HepG2 (cell line): ENCODE measurements around the gene ATP9B. TPM values are rescaled to one million over a fixed set of nuclear protein-coding genes. Genes with fewer than 3 reads are reported as not detected.

ENCODE experiments used
- ATAC-seq: fragments of 200-7000 bp; cut with Tn5 transposase; 3 replicates; pipeline ENCODE4 v1.9.1; 2020; ENCODE audit warnings: mild to moderate bottlenecking, moderate library complexity
- BruUV-seq: library from RNA; stranded (reverse); fragments of 400-500 nt; replicated peaks from 2 replicates; lab custom pipeline; 2021; lab: Mats Ljungman, UMichigan
- CTCF ChIA-PET: fragments of 300-600 bp; formaldehyde crosslinking; extraction: SDS; loops from one replicate; lab custom pipeline; 2021; ENCODE audit warnings: low total read pairs, inconsistent platforms, low intra/inter-chr PET ratio; lab: Yijun Ruan, JAX
- POLR2A ChIA-PET: fragments of 350-600 bp; sonication (Branson Sonifier 250); formaldehyde crosslinking; loops from one replicate; lab custom pipeline; 2020; ENCODE audit warnings: antibody characterized with exemption, inconsistent platforms; lab: Yijun Ruan, JAX
- DNase-seq: peaks from one replicate; pipeline ENCODE4 v3.0.0-alpha.2; 2015; ENCODE audit warnings: low spot score
- FAIRE-seq: peaks from 3 replicates; lab custom pipeline; 2011; peaks lifted over from hg19 to GRCh38; lab: Jason Lieb, UNC
- H2AFZ ChIP-seq: one replicate; pipeline ENCODE4 v1.6.1; 2011; ENCODE audit warnings: low read length, inconsistent platforms
- H3K27ac ChIP-seq: fragments of 300-600 bp; 3 replicates; pipeline ENCODE4 v1.8.0; 2011; ENCODE audit warnings: mixed run types, mild to moderate bottlenecking, mixed read lengths, low read length, inconsistent platforms; ENCODE audit not compliant: insufficient read depth; ENCODE audit errors: extremely low read length
- H3K27me3 ChIP-seq, 2 experiments: fragments of 200-600 bp in 1 of 2; 2 replicates in 1 of 2; 3 replicates in 1 of 2; pipeline versions ENCODE4 v1.6.0 to v1.8.0; 2011; ENCODE audit warnings: low read length in 2 of 2, mild to moderate bottlenecking in 2 of 2, moderate library complexity in 2 of 2, inconsistent platforms in 1 of 2; ENCODE audit not compliant: insufficient read depth in 2 of 2, control insufficient read depth in 1 of 2
- H3K36me3 ChIP-seq, 2 experiments: fragments of 200-600 bp in 1 of 2; replicated peaks in 1 of 2; 2 replicates in 1 of 2; 3 replicates in 1 of 2; pipeline versions ENCODE4 v1.5.1 to v1.8.0; 2011; ENCODE audit warnings: low read length in 2 of 2, inconsistent platforms in 1 of 2; ENCODE audit not compliant: insufficient read depth in 2 of 2, control insufficient read depth in 1 of 2
- H3K4me1 ChIP-seq: 2 replicates; pipeline ENCODE4 v1.5.1; 2012; ENCODE audit warnings: low read length, inconsistent platforms; ENCODE audit not compliant: insufficient read depth
- H3K4me2 ChIP-seq: 2 replicates; pipeline ENCODE4 v1.6.0; 2011; ENCODE audit warnings: low read depth, low read length, inconsistent platforms
- H3K4me3 ChIP-seq, 3 experiments: fragments of 200-600 bp in 1 of 3; sonication (generic), shearing (Covaris generic) in 1 of 3; replicated peaks in 1 of 3; 2 replicates each; pipeline ENCODE4 v1.5.1; 2011 to 2016; ENCODE audit warnings: low read length in 3 of 3, inconsistent platforms in 2 of 3, low read depth in 2 of 3, mild to moderate bottlenecking in 2 of 3, control low read depth in 1 of 3, mixed read lengths in 1 of 3; ENCODE audit not compliant: insufficient read depth in 1 of 3
- H3K79me2 ChIP-seq: one replicate; pipeline ENCODE4 v1.6.1; 2011; ENCODE audit warnings: low read length, inconsistent platforms; ENCODE audit not compliant: insufficient read depth
- H3K9ac ChIP-seq: 2 replicates; pipeline ENCODE4 v1.6.0; 2011; ENCODE audit warnings: mild to moderate bottlenecking, low read depth, low read length, inconsistent platforms; ENCODE audit not compliant: insufficient read depth
- H3K9me3 ChIP-seq: 2 replicates; pipeline ENCODE4 v1.5.1; 2012; ENCODE audit warnings: mild to moderate bottlenecking, low read length
- H4K20me1 ChIP-seq: 2 replicates; pipeline ENCODE4 v1.6.0; 2011; ENCODE audit warnings: inconsistent platforms, mild to moderate bottlenecking, low read length, moderate library complexity; ENCODE audit not compliant: insufficient read depth
- BCL6 ChIP-seq: IDR thresholded peaks from 2 replicates; pipeline ENCODE4 v1.6.1; 2016; ENCODE audit warnings: missing genetic modification reagents, missing compliant biosample characterization
- BRCA1 ChIP-seq: sonication (generic); formaldehyde crosslinking; IDR thresholded peaks from 2 replicates; pipeline ENCODE4 v1.4.0; 2020; ENCODE audit warnings: missing genetic modification reagents
- HNF4A ChIP-seq: sonication (generic); formaldehyde crosslinking; IDR thresholded peaks from 2 replicates; pipeline ENCODE4 v1.4.0; 2020; ENCODE audit warnings: missing genetic modification reagents
- HNF4G ChIP-seq, 2 experiments: sonication (generic) in 1 of 2; formaldehyde crosslinking in 1 of 2; IDR thresholded peaks; 2 replicates each; pipeline versions ENCODE4 v1.4.0 to v1.6.1; 2011 to 2020; ENCODE audit warnings: borderline replicate concordance in 2 of 2, low read depth in 2 of 2, mild to moderate bottlenecking in 2 of 2, low read length in 1 of 2, missing genetic modification reagents in 1 of 2, moderate library complexity in 1 of 2
- MLX ChIP-seq: IDR thresholded peaks from 2 replicates; pipeline ENCODE4 v1.6.1; 2016
- PAXIP1 ChIP-seq: sonication (generic); formaldehyde crosslinking; conservative IDR thresholded peaks from 2 replicates; pipeline ENCODE4 v1.4.0; 2020; ENCODE audit warnings: mild to moderate bottlenecking, missing genetic modification reagents, moderate library complexity
- SALL1 ChIP-seq: sonication (generic); formaldehyde crosslinking; IDR thresholded peaks from 2 replicates; pipeline ENCODE4 v1.8.0; 2022; ENCODE audit warnings: mild to moderate bottlenecking, missing genetic modification reagents
- TCF7L2 ChIP-seq: IDR thresholded peaks from 2 replicates; pipeline ENCODE4 v1.6.1; 2011; ENCODE audit warnings: mild to moderate bottlenecking, low read depth, low read length, moderate library complexity
- ZFP1 ChIP-seq: IDR thresholded peaks from 2 replicates; pipeline ENCODE4 v1.6.1; 2016
- ZMYM4 ChIP-seq: sonication (generic); formaldehyde crosslinking; IDR thresholded peaks from 2 replicates; pipeline ENCODE4 v1.8.1; 2023; ENCODE audit warnings: mild to moderate bottlenecking, missing genetic modification reagents
- ZNF296 ChIP-seq: sonication (generic); formaldehyde crosslinking; conservative IDR thresholded peaks from 2 replicates; pipeline ENCODE4 v1.5.0; 2020; ENCODE audit warnings: mild to moderate bottlenecking, missing genetic modification reagents
- ZNF317 ChIP-seq: sonication (generic); formaldehyde crosslinking; IDR thresholded peaks from 2 replicates; pipeline ENCODE4 v1.5.0; 2020; ENCODE audit warnings: mild to moderate bottlenecking, missing genetic modification reagents
- ZNF350 ChIP-seq: sonication (generic); formaldehyde crosslinking; IDR thresholded peaks from 2 replicates; pipeline ENCODE4 v1.4.0; 2020; ENCODE audit warnings: mild to moderate bottlenecking, low read depth, missing genetic modification reagents, borderline replicate concordance
- ZNF557 ChIP-seq: sonication (generic); formaldehyde crosslinking; IDR thresholded peaks from 2 replicates; pipeline ENCODE4 v1.4.0; 2020; ENCODE audit warnings: missing genetic modification reagents
- ZNF589 ChIP-seq: sonication (generic); formaldehyde crosslinking; conservative IDR thresholded peaks from 2 replicates; pipeline ENCODE4 v1.8.0; 2022; ENCODE audit warnings: mild to moderate bottlenecking, moderate library complexity, missing genetic modification reagents
- ZNF792 ChIP-seq: IDR thresholded peaks from 2 replicates; pipeline ENCODE4 v1.6.1; 2016
- WGBS: methylation state at CpG from one replicate; pipeline ENCODE4 v1.1.6; 2017; ENCODE audit warnings: low lambda C conversion rate; 5-methylcytosine and 5-hydroxymethylcytosine counted together
- in situ Hi-C: cut with HindIII; loops from 2 replicates; pipeline ENCODE4 v1.10.0; 2017; ENCODE audit warnings: low pct_unique_long_range_greater_than_20kb; ENCODE audit not compliant: extremely low pct_ligation_motif_present
- intact Hi-C: fragments of 100-400 bp; cut with micrococcal nuclease; formaldehyde crosslinking; loops from one replicate; pipeline ENCODE4 v1.10.0; 2022; ENCODE audit not compliant: unreplicated experiment
- polyA plus RNA-seq, 8 experiments: library from polyadenylated mRNA; depleted of rRNA in 3 of 8; stranded (reverse) in 7 of 8; unstranded in 1 of 8; fragments of >200 nt; fragmentation: Illumina TruSeq in 4 of 8; extraction: Trizol in 4 of 8; gene quantifications; 2 replicates each; pipeline versions ENCODE4 v1.2.1 to v1.2.3, GENCODE V29; 2011 to 2016; ENCODE audit warnings: low read depth in 4 of 8, missing spikeins in 1 of 8, mixed read lengths in 1 of 8; ENCODE audit not compliant: insufficient read depth in 1 of 8
- total RNA-seq, 5 experiments: library from RNA; depleted of rRNA; stranded (reverse); fragments of >200 nt; fragmentation: Illumina TruSeq; extraction: Trizol; gene quantifications; 2 replicates each; pipeline ENCODE4 v1.2.3, GENCODE V29; 2016; ENCODE audit warnings: low read depth in 1 of 5
- TF ChIP-seq, protein P1 (sequence below): sonication (generic); formaldehyde crosslinking; IDR thresholded peaks from 2 replicates; pipeline ENCODE4 v1.8.0; 2022; ENCODE audit warnings: mild to moderate bottlenecking, missing genetic modification reagents
- TF ChIP-seq, protein P2 (sequence below): sonication (generic); formaldehyde crosslinking; IDR thresholded peaks from 2 replicates; pipeline ENCODE4 v1.9.0; 2021; ENCODE audit warnings: missing genetic modification reagents, borderline replicate concordance

The ATP9B gene
- total and polyA plus RNA-seq, 2 of the 13 experiments (the other 11 are each of a cell fraction or from before 2014, with no cell fraction given): 10.8 to 11.3 TPM

DNA sequence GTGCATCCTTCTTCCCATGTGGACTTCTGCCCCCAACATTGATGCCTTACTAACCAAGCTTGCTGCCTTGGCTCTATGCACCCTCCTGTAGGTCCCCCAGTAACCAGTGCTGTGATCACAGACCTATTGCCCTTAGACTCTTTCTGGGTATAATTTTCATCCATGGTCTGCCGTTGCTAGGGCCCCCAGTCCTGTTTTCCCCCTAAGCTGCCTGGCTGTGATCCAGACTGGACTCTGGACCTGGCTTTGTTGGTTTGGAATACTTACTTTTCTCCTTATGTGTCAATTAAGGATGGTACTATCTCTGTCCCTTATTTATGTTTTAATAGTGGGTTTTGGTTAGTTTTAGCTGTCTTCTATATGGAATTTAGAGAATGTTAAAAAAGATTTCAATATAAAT, 26.0 kb downstream of the ATP9B start:
- in situ Hi-C loops: no loop called here
- Histone ChIP-seq H3K79me2 (peaks cover 38% of the 10 kb centered on the region), H3K4me1 (peaks cover 28% of the 10 kb centered on the region), H3K4me2 (peak overlapping the region; percentile 43), H3K9ac (no peak overlapping the region), H4K20me1 (peaks cover 2% of the 10 kb centered on the region; the same call in 1 of the 2 replicates), H3K36me3 (no peaks in the 10 kb centered on the region; a peak in 1 of 5 replicates), H3K27ac (peak overlapping the region; percentile 37), H3K4me3 (no peak overlapping the region), H2AFZ (no peak overlapping the region), H3K9me3 (no peaks in the 10 kb centered on the region), H3K27me3 (no peaks in the 10 kb centered on the region; a peak in 1 of 5 replicates)
- WGBS: 0% methylated on average over 1 of the region's 1 CpG
- BruUV-seq: no TSS peak
- peak; percentile 44 for FAIRE-seq
- ChIA-PET CTCF (no interaction called here), POLR2A (no interaction called here)
- peak; percentile 93 for ATAC-seq
- peak; percentile 75 for DNase-seq
- intact Hi-C loops: no loop called here
- TF ChIP-seq SALL1 (peak; percentile 52; the same call in 1 of the 2 replicates), BRCA1 (CRISPR knock-in tag) (no peak), ZNF350 (no peak), MLX (CRISPR knock-in tag) (no peak), PAXIP1 (CRISPR knock-in tag) (peak; percentile 35; the same call in 1 of the 2 replicates), HNF4G (IDR thresholded peaks at IDR 0.05; ENCODE audit: borderline replicate concordance, low read depth, low read length) (0 out of 2 replicates have a peak, but pooled peaks have one; percentile 10), HNF4G (CRISPR knock-in tag; IDR thresholded peaks at IDR 0.05; ENCODE audit: borderline replicate concordance, low read depth) (no peak), HNF4A (CRISPR knock-in tag) (peak; percentile 79), ZNF296 (no peak), TCF7L2 (no peak), ZNF792 (no peak), BCL6 (CRISPR knock-in tag) (no peak), ZNF557 (CRISPR knock-in tag) (no peak), ZNF317 (no peak), ZNF589 (CRISPR knock-in tag) (no peak), ZMYM4 (CRISPR knock-in tag) (0 out of 2 replicates have a peak, but pooled peaks have one; percentile 39), ZFP1 (CRISPR knock-in tag) (no peak)
- TF ChIP-seq, protein P1, sequence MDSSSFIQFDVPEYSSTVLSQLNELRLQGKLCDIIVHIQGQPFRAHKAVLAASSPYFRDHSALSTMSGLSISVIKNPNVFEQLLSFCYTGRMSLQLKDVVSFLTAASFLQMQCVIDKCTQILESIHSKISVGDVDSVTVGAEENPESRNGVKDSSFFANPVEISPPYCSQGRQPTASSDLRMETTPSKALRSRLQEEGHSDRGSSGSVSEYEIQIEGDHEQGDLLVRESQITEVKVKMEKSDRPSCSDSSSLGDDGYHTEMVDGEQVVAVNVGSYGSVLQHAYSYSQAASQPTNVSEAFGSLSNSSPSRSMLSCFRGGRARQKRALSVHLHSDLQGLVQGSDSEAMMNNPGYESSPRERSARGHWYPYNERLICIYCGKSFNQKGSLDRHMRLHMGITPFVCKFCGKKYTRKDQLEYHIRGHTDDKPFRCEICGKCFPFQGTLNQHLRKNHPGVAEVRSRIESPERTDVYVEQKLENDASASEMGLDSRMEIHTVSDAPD (CRISPR knock-in tag): no peak
- TF ChIP-seq, protein P2, sequence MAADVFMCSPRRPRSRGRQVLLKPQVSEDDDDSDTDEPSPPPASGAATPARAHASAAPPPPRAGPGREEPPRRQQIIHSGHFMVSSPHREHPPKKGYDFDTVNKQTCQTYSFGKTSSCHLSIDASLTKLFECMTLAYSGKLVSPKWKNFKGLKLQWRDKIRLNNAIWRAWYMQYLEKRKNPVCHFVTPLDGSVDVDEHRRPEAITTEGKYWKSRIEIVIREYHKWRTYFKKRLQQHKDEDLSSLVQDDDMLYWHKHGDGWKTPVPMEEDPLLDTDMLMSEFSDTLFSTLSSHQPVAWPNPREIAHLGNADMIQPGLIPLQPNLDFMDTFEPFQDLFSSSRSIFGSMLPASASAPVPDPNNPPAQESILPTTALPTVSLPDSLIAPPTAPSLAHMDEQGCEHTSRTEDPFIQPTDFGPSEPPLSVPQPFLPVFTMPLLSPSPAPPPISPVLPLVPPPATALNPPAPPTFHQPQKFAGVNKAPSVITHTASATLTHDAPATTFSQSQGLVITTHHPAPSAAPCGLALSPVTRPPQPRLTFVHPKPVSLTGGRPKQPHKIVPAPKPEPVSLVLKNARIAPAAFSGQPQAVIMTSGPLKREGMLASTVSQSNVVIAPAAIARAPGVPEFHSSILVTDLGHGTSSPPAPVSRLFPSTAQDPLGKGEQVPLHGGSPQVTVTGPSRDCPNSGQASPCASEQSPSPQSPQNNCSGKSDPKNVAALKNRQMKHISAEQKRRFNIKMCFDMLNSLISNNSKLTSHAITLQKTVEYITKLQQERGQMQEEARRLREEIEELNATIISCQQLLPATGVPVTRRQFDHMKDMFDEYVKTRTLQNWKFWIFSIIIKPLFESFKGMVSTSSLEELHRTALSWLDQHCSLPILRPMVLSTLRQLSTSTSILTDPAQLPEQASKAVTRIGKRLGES (CRISPR knock-in tag): no peak
